Neural cell (in vitro differentiated cells): ENCODE results near the gene UFD1. TPM values are rescaled to one million over a fixed set of nuclear protein-coding genes. Genes with fewer than 3 reads are reported as not detected.

Experiments
- H2AFZ ChIP-seq: fragments of 200-600, 300-800 bp; sonication (generic), shearing (Covaris generic); 2 replicates; pipeline ENCODE4 v1.6.0; 2014; ENCODE audit warnings: low read depth, mild to moderate bottlenecking, antibody characterized with exemption, low read length, moderate library complexity
- H3F3A ChIP-seq: fragments of 200-600 bp; shearing (Covaris generic); 2 replicates; pipeline ENCODE4 v1.6.1; 2016; ENCODE audit warnings: mild to moderate bottlenecking, moderate library complexity, mixed read lengths, antibody characterized with exemption, low read length; ENCODE audit not compliant: insufficient read depth, poor library complexity, severe bottlenecking
- H3K27ac ChIP-seq: fragments of 200-600, 300-800 bp; sonication (generic), shearing (Covaris generic); 2 replicates; pipeline ENCODE4 v1.5.1; 2014; ENCODE audit warnings: mild to moderate bottlenecking, low read length, moderate library complexity
- H3K27me3 ChIP-seq: fragments of 300-800, 200-600 bp; sonication (generic), shearing (Covaris generic); 2 replicates; pipeline ENCODE4 v1.6.0; 2014; ENCODE audit warnings: mild to moderate bottlenecking, low read depth, low read length, moderate library complexity; ENCODE audit not compliant: insufficient read depth
- H3K36me3 ChIP-seq: fragments of 300-800, 200-600 bp; sonication (generic), shearing (Covaris generic); 2 replicates; pipeline ENCODE4 v1.5.1; 2014; ENCODE audit warnings: mild to moderate bottlenecking, antibody characterized with exemption, low read length, moderate library complexity; ENCODE audit not compliant: insufficient read depth
- H3K4me2 ChIP-seq: fragments of 300-800, 200-600 bp; sonication (generic), shearing (Covaris generic); 2 replicates; pipeline ENCODE4 v1.6.0; 2014; ENCODE audit warnings: mild to moderate bottlenecking, low read length
- H3K4me3 ChIP-seq: fragments of 300-800, 200-600 bp; sonication (generic), shearing (Covaris generic); 2 replicates; pipeline ENCODE4 v1.5.1; 2014; ENCODE audit warnings: mild to moderate bottlenecking, low read length, moderate library complexity
- H3K79me2 ChIP-seq: fragments of 200-600 bp; shearing (Covaris generic); replicated peaks from 2 replicates; pipeline ENCODE4 v1.6.0; 2014; ENCODE audit warnings: mild to moderate bottlenecking, low read length, moderate library complexity; ENCODE audit not compliant: insufficient read depth
- H3K9ac ChIP-seq: fragments of 300-800, 200-600 bp; sonication (generic), shearing (Covaris generic); 2 replicates; pipeline ENCODE4 v1.6.1; 2016; ENCODE audit warnings: mild to moderate bottlenecking, low read length, mixed read lengths
- H3K9me2 ChIP-seq: fragments of 200-600 bp; shearing (Covaris generic); 2 replicates; pipeline ENCODE4 v1.6.1; 2016; ENCODE audit warnings: mild to moderate bottlenecking, low read length, mixed read lengths; ENCODE audit not compliant: insufficient read depth
- H3K9me3 ChIP-seq: fragments of 200-600, 300-800 bp; sonication (generic), shearing (Covaris generic); 2 replicates; pipeline ENCODE4 v1.6.1; 2016; ENCODE audit warnings: mild to moderate bottlenecking, mixed run types, low read length, moderate library complexity, mixed read lengths
- H4K20me1 ChIP-seq: fragments of 200-600 bp; shearing (Covaris generic); 2 replicates; pipeline ENCODE4 v1.6.1; 2016; ENCODE audit warnings: mild to moderate bottlenecking, mixed run types; ENCODE audit not compliant: insufficient read depth
- EP300 ChIP-seq: fragments of 450-650 bp; conservative IDR thresholded peaks from 2 replicates; pipeline ENCODE4 v1.6.1; 2014; ENCODE audit warnings: antibody characterized with exemption, mild to moderate bottlenecking, moderate library complexity; ENCODE audit not compliant: poor library complexity, severe bottlenecking
- EZH2 ChIP-seq: fragments of 200-600, 300-800 bp; shearing (Covaris generic), sonication (generic); IDR thresholded peaks from 2 replicates; pipeline ENCODE4 v1.6.1; 2014; ENCODE audit warnings: antibody characterized with exemption, low read length, borderline replicate concordance, mild to moderate bottlenecking; ENCODE audit not compliant: insufficient read depth, poor library complexity, severe bottlenecking
- MXI1 ChIP-seq: fragments of 450-650 bp; conservative IDR thresholded peaks from 2 replicates; pipeline ENCODE4 v1.6.1; 2014; ENCODE audit warnings: antibody characterized with exemption, mild to moderate bottlenecking; ENCODE audit not compliant: poor library complexity, severe bottlenecking
- POLR2AphosphoS5 ChIP-seq: IDR thresholded peaks from 2 replicates; pipeline ENCODE4 v1.6.1; 2012
- RAD21 ChIP-seq: fragments of 450-650 bp; conservative IDR thresholded peaks from 2 replicates; pipeline ENCODE4 v1.6.1; 2014; ENCODE audit warnings: antibody characterized with exemption, mild to moderate bottlenecking, moderate library complexity
- TAF1 ChIP-seq: IDR thresholded peaks from 2 replicates; pipeline ENCODE4 v1.6.1; 2012; ENCODE audit warnings: low read depth
- polyA plus RNA-seq: library from polyadenylated mRNA; depleted of rRNA; stranded (reverse); fragments of >200 nt; gene quantifications from 2 replicates; pipeline ENCODE4 v1.2.3, GENCODE V29; 2014
- TF ChIP-seq, protein P1 (sequence below): IDR thresholded peaks from 2 replicates; pipeline ENCODE4 v1.6.1; 2012; ENCODE audit warnings: borderline replicate concordance
- TF ChIP-seq, protein P2 (sequence below): fragments of 450-650 bp; IDR thresholded peaks from 2 replicates; pipeline ENCODE4 v1.5.1; 2014; ENCODE audit warnings: antibody characterized with exemption, mild to moderate bottlenecking, moderate library complexity; ENCODE audit not compliant: poor library complexity, severe bottlenecking

UFD1 gene
- polyA plus RNA-seq, 1 donor from 2014 or later = 56.9 TPM

DNA sequence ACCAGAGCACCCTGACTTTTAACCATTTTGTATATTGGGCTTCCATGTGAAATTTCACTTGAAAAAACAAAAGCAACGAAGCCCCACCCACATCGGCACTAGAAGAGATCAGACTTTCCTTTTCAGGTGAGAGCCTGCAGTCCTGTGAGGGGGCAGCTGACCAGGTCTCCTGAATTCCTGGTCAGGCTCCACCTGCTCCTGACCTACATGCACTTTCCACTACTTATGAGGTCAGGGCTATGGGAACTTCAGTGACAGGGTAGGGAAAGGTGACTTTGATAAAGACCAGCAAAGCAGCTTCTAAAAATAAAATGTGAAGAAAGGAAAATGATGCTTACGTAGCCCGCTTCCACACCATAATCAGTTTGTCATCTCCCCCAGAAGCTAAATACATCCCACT lies 72.1 kb downstream of the UFD1 start (continued):
- TF ChIP-seq MXI1 = no peak

DNA sequence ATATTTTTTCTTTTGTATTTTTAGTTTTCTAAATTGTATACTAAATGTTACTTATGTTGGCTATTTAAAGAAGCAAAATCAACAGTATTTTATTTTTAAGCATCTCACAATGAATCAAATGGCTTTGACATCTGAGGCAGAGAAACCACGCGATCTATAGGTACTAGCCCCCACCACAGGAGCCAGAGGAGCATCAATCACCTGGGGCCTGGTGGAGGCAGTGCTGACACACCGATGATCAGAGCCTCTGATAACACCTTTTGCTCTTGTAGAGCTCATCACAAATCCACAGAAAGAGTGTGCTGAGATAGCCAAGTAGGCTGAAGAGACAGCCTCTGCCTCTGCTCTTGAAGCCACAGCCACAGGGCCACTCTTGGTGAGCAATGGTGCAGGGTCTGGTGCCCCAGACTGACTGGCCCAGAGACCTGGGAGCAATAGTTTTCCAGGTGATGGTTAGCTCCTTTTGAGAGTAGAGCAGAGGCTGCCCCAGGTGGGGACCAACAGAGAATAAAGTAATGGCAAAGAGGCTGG lies 72.6 kb downstream of the UFD1 start:
- H2AFZ ChIP-seq = no peak overlapping the region
- peaks cover 6% of the 10 kb centered on the region for H3K36me3 ChIP-seq
- peaks cover 3% of the 10 kb centered on the region for H3K79me2 ChIP-seq
- no peaks in the 10 kb centered on the region for H3K9me2 ChIP-seq
- no peak overlapping the region for H3K4me2 ChIP-seq
- no peak for TF ChIP-seq TAF1
- TF ChIP-seq RAD21 = no peak
- no peak for TF ChIP-seq POLR2AphosphoS5
- TF ChIP-seq, protein P1, sequence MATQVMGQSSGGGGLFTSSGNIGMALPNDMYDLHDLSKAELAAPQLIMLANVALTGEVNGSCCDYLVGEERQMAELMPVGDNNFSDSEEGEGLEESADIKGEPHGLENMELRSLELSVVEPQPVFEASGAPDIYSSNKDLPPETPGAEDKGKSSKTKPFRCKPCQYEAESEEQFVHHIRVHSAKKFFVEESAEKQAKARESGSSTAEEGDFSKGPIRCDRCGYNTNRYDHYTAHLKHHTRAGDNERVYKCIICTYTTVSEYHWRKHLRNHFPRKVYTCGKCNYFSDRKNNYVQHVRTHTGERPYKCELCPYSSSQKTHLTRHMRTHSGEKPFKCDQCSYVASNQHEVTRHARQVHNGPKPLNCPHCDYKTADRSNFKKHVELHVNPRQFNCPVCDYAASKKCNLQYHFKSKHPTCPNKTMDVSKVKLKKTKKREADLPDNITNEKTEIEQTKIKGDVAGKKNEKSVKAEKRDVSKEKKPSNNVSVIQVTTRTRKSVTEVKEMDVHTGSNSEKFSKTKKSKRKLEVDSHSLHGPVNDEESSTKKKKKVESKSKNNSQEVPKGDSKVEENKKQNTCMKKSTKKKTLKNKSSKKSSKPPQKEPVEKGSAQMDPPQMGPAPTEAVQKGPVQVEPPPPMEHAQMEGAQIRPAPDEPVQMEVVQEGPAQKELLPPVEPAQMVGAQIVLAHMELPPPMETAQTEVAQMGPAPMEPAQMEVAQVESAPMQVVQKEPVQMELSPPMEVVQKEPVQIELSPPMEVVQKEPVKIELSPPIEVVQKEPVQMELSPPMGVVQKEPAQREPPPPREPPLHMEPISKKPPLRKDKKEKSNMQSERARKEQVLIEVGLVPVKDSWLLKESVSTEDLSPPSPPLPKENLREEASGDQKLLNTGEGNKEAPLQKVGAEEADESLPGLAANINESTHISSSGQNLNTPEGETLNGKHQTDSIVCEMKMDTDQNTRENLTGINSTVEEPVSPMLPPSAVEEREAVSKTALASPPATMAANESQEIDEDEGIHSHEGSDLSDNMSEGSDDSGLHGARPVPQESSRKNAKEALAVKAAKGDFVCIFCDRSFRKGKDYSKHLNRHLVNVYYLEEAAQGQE = no peak
- no peak for TF ChIP-seq EP300
- no peak for TF ChIP-seq EZH2
- no peak overlapping the region for H3K9ac ChIP-seq
- no peaks in the 10 kb centered on the region for H3K27me3 ChIP-seq
- no peak overlapping the region for H3K4me3 ChIP-seq
- H4K20me1 ChIP-seq = no peaks in the 10 kb centered on the region
- H3K9me3 ChIP-seq = no peaks in the 10 kb centered on the region
- H3F3A ChIP-seq = no peaks in the 10 kb centered on the region
- H3K27ac ChIP-seq = no peak overlapping the region

DNA sequence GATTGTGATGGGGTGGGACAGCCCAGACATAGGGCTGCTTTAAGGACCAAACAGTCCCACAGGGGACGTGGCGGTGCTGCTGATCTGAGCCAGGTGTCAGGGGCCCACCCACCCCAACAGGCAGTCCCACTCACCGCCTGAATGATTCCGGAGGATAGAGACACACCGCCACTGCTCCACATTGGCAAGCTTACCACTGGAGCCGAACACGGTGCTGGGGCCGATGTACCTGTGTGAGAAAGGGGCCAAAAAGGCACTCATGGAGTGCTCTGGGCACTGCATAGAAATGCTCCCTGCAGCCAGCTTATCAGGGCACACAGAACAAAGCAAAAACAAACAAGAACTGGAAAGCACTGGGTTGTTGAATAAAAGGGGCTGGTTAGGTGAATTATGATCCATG lies 73.3 kb downstream of the UFD1 start:
- Histone ChIP-seq H3K9me3 (no peaks in the 10 kb centered on the region), H3F3A (no peaks in the 10 kb centered on the region), H3K36me3 (peaks cover 6% of the 10 kb centered on the region), H4K20me1 (no peaks in the 10 kb centered on the region), H3K27ac (no peak overlapping the region), H3K4me2 (no peak overlapping the region), H3K9me2 (no peaks in the 10 kb centered on the region), H3K9ac (no peak overlapping the region), H3K4me3 (no peak overlapping the region), H3K27me3 (no peaks in the 10 kb centered on the region), H2AFZ (no peak overlapping the region), H3K79me2 (no peaks in the 10 kb centered on the region)
- no peak for TF ChIP-seq EZH2

DNA sequence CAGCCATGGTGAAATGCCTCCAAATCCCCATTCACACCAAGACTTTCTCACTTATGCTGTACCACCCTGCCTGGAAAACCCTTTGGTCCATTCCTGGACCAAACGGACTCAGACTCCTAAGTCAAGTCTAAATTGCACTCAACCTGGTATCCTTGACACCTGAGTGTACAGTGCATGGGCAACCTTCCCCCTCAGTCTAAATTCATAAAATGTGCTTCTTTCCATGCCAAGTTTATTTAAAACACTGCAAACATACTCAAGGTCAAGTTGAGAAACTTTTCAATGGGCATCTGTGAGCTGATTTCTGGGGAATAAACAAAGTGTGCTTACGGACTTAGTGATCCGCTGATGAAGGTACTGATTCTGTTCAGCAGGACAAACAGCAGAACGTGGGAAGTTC lies 73.9 kb downstream of the UFD1 start:
- H3K4me2 ChIP-seq = no peak overlapping the region
- no peaks in the 10 kb centered on the region for H3K27me3 ChIP-seq
- H3K9me3 ChIP-seq = no peaks in the 10 kb centered on the region
- TF ChIP-seq EZH2 = no peak
- TF ChIP-seq, protein P2, sequence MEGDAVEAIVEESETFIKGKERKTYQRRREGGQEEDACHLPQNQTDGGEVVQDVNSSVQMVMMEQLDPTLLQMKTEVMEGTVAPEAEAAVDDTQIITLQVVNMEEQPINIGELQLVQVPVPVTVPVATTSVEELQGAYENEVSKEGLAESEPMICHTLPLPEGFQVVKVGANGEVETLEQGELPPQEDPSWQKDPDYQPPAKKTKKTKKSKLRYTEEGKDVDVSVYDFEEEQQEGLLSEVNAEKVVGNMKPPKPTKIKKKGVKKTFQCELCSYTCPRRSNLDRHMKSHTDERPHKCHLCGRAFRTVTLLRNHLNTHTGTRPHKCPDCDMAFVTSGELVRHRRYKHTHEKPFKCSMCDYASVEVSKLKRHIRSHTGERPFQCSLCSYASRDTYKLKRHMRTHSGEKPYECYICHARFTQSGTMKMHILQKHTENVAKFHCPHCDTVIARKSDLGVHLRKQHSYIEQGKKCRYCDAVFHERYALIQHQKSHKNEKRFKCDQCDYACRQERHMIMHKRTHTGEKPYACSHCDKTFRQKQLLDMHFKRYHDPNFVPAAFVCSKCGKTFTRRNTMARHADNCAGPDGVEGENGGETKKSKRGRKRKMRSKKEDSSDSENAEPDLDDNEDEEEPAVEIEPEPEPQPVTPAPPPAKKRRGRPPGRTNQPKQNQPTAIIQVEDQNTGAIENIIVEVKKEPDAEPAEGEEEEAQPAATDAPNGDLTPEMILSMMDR = no peak
- TF ChIP-seq RAD21 = no peak
- TF ChIP-seq TAF1 = no peak
- no peak for TF ChIP-seq EP300
- TF ChIP-seq, protein P1 = no peak
- no peak overlapping the region for H2AFZ ChIP-seq
- H3K36me3 ChIP-seq = peaks cover 6% of the 10 kb centered on the region
- no peaks in the 10 kb centered on the region for H3K79me2 ChIP-seq
- no peaks in the 10 kb centered on the region for H3K9me2 ChIP-seq
- H3F3A ChIP-seq = no peaks in the 10 kb centered on the region
- H3K4me3 ChIP-seq = no peak overlapping the region
- no peak overlapping the region for H3K27ac ChIP-seq
- no peaks in the 10 kb centered on the region for H4K20me1 ChIP-seq
- no peak overlapping the region for H3K9ac ChIP-seq
